GM13977 (cell line): ENCODE results near the gene PRPF6.

Experiments
- DNase-seq: peaks from one replicate; pipeline ENCODE4 v3.0.0; 2012; ENCODE audit warnings: low spot score
- CTCF ChIP-seq: IDR thresholded peaks from 2 replicates; pipeline ENCODE4 v1.5.1; 2012; ENCODE audit warnings: mild to moderate bottlenecking, control low read depth; ENCODE audit not compliant: insufficient read depth; ENCODE audit errors: extremely low read depth, missing control alignments
- in situ Hi-C: fragments of 300-500 bp; cut with MboI; formaldehyde crosslinking; loops from one replicate; pipeline ENCODE4 v1.12.0; 2022; ENCODE audit warnings: low sequenced_read_pairs, low pct_unique_long_range_greater_than_20kb, mixed read lengths, inconsistent platforms; ENCODE audit not compliant: unreplicated experiment

PRPF6 gene

GRCh38 chr20:64062596-64063388 is 81.9 kb downstream of the PRPF6 start, which contains the start of gene TCEA2:
Gene TCEA2, plus strand, starts transcription at chr20:64063198. Its CDS starts 115 bp downstream, at chr20:64063313.
- TF ChIP-seq CTCF: no peak
- peak; percentile 99 for DNase-seq
- in situ Hi-C loops: no loop called here

- in situ Hi-C loops: no loop called here
- no peak for TF ChIP-seq CTCF
- DNase-seq: no peak
Measured at GRCh38 chr20:64063389-64064144, 82.6 kb downstream of the PRPF6 start.

- in situ Hi-C loops: no loop called here
Measured at GRCh38 chr20:64064145-64064698, 83.3 kb downstream of the PRPF6 start.

GRCh38 chr20:64065062-64065973 is 84.4 kb downstream of the PRPF6 start:
- no peak for DNase-seq
- in situ Hi-C loops: no loop called here
- TF ChIP-seq CTCF: no peak

More at GRCh38 chr20:64064145-64064698, 83.3 kb downstream of the PRPF6 start:
- no peak for TF ChIP-seq CTCF
- DNase-seq: no peak

GRCh38 chr20:64065974-64066343 is 85.0 kb downstream of the PRPF6 start:
- DNase-seq: peak; percentile 83
- in situ Hi-C loops: no loop called here
- TF ChIP-seq CTCF: no peak
